Measurements from ENCODE around the gene TRIM52. TPM values are rescaled to one million over a fixed set of nuclear protein-coding genes. Genes with fewer than 3 reads are reported as not detected.

Gene TRIM52
- total and polyA plus RNA-seq, 2 of the 13 experiments (the other 11 are each of a cell fraction or from before 2014, with no cell fraction given): 7.2 to 11.6 TPM

- TF ChIP-seq ZHX2 (IDR thresholded peaks at IDR 0.05; ENCODE audit: low read depth) (0 out of 2 replicates have a peak, but pooled peaks have one; percentile 27), ZHX2 (CRISPR knock-in tag; IDR thresholded peaks at IDR 0.05; ENCODE audit: borderline replicate concordance) (peak; percentile 69; the same call in 1 of the 2 replicates), FOXO4 (CRISPR knock-in tag; conservative IDR thresholded peaks at IDR 0.05) (no peak), PAWR (CRISPR knock-in tag; IDR thresholded peaks at IDR 0.05; ENCODE audit: borderline replicate concordance) (no peak), TRIM22 (IDR thresholded peaks at IDR 0.05) (no peak), GATAD1 (CRISPR knock-in tag; IDR thresholded peaks at IDR 0.05) (peak; percentile 69), ZNF367 (CRISPR knock-in tag; IDR thresholded peaks at IDR 0.05; ENCODE audit: borderline replicate concordance) (no peak), GATAD2A (CRISPR knock-in tag; IDR thresholded peaks at IDR 0.05) (peak; percentile 80), PHB2 (IDR thresholded peaks at IDR 0.05; ENCODE audit: partially characterized antibody) (no peak), SAP130 (CRISPR knock-in tag; IDR thresholded peaks at IDR 0.05; ENCODE audit: low read depth) (peak; percentile 62), BCL3 (CRISPR knock-in tag; IDR thresholded peaks at IDR 0.05) (peak; percentile 64), SP2 (CRISPR knock-in tag; IDR thresholded peaks at IDR 0.05) (0 out of 2 replicates have a peak, but pooled peaks have one; percentile 9), RAD51 (IDR thresholded peaks at IDR 0.05; ENCODE audit: borderline replicate concordance) (no peak), DMAP1 (CRISPR knock-in tag; IDR thresholded peaks at IDR 0.05) (0 out of 2 replicates have a peak, but pooled peaks have one; percentile 52), ZNF296 (CRISPR knock-in tag; conservative IDR thresholded peaks at IDR 0.05) (no peak), KDM3A (CRISPR knock-in tag; IDR thresholded peaks at IDR 0.05; ENCODE audit: low read depth) (no peak; the same call in 1 of the 2 replicates), ZNF331 (CRISPR knock-in tag; IDR thresholded peaks at IDR 0.05) (peak; percentile 90), ZNF362 (CRISPR knock-in tag; IDR thresholded peaks at IDR 0.05; ENCODE audit: borderline replicate concordance) (peak; percentile 8; the same call in 1 of the 2 replicates), TARDBP (CRISPR knock-in tag; IDR thresholded peaks at IDR 0.05) (peak; percentile 85)
These were observed 38.9 kb downstream of the TRIM52 start (continued) for GRCh38 chr5:181221792-181222629.

Data from HepG2 (cell line).